ENCODE results near the gene GYS1. TPM values are rescaled to one million over a fixed set of nuclear protein-coding genes. Genes with fewer than 3 reads are reported as not detected.

GYS1 gene
- total RNA-seq, 1 donor from 2014 or later: 57.4 TPM

GRCh38 chr19:48950159-48950558 is 43.0 kb downstream of the GYS1 start:
- Mint-ChIP-seq H3K4me1 (ENCODE audit: low read depth) (peaks cover under 1% of the 10 kb centered on the region), H3K4me3 (ENCODE audit: low read depth) (no peak overlapping the region), H3K27ac (no peak overlapping the region), H3K36me3 (ENCODE audit: insufficient read depth) (no peaks in the 10 kb centered on the region), H3K9me3 (ENCODE audit: low read depth) (no peaks in the 10 kb centered on the region), H3K27me3 (no peaks in the 10 kb centered on the region)
- no peak for TF ChIP-seq CTCF (IDR thresholded peaks at IDR 0.05; ENCODE audit: unreplicated experiment)
- no peak for DNase-seq (ENCODE audit: low spot score, unreplicated experiment)

- TF ChIP-seq CTCF (IDR thresholded peaks at IDR 0.05; ENCODE audit: unreplicated experiment): no peak
- Mint-ChIP-seq H3K4me1 (ENCODE audit: low read depth) (no peaks in the 10 kb centered on the region), H3K9me3 (ENCODE audit: low read depth) (no peaks in the 10 kb centered on the region), H3K36me3 (ENCODE audit: insufficient read depth) (no peaks in the 10 kb centered on the region), H3K4me3 (ENCODE audit: low read depth) (no peak overlapping the region), H3K27me3 (no peaks in the 10 kb centered on the region), H3K27ac (no peak overlapping the region)
- no peak for DNase-seq (ENCODE audit: low spot score, unreplicated experiment)
Measured at GRCh38 chr19:48947258-48947542, 45.9 kb downstream of the GYS1 start.

GRCh38 chr19:48946463-48947257 is 46.4 kb downstream of the GYS1 start:
- H3K27ac Mint-ChIP-seq: no peak overlapping the region
- DNase-seq (ENCODE audit: low spot score, unreplicated experiment): no peak
- no peaks in the 10 kb centered on the region for H3K9me3 Mint-ChIP-seq (ENCODE audit: low read depth)
- no peak overlapping the region for H3K4me3 Mint-ChIP-seq (ENCODE audit: low read depth)
- H3K4me1 Mint-ChIP-seq (ENCODE audit: low read depth): no peaks in the 10 kb centered on the region
- H3K36me3 Mint-ChIP-seq (ENCODE audit: insufficient read depth): no peaks in the 10 kb centered on the region
- no peaks in the 10 kb centered on the region for H3K27me3 Mint-ChIP-seq
- TF ChIP-seq CTCF (IDR thresholded peaks at IDR 0.05; ENCODE audit: unreplicated experiment): no peak

GRCh38 chr19:48945817-48946216 is 47.3 kb downstream of the GYS1 start:
- no peaks in the 10 kb centered on the region for H3K27me3 Mint-ChIP-seq
- H3K36me3 Mint-ChIP-seq (ENCODE audit: insufficient read depth): peaks cover 1% of the 10 kb centered on the region
- H3K4me3 Mint-ChIP-seq (ENCODE audit: low read depth): no peak overlapping the region
- H3K4me1 Mint-ChIP-seq (ENCODE audit: low read depth): no peaks in the 10 kb centered on the region
- H3K9me3 Mint-ChIP-seq (ENCODE audit: low read depth): no peaks in the 10 kb centered on the region
- H3K27ac Mint-ChIP-seq: no peak overlapping the region
- DNase-seq (ENCODE audit: low spot score, unreplicated experiment): no peak
- TF ChIP-seq CTCF (IDR thresholded peaks at IDR 0.05; ENCODE audit: unreplicated experiment): no peak

- Mint-ChIP-seq H3K36me3 (ENCODE audit: insufficient read depth) (peaks cover 1% of the 10 kb centered on the region), H3K4me3 (ENCODE audit: low read depth) (no peak overlapping the region), H3K27me3 (no peaks in the 10 kb centered on the region), H3K4me1 (ENCODE audit: low read depth) (no peaks in the 10 kb centered on the region), H3K27ac (no peak overlapping the region), H3K9me3 (ENCODE audit: low read depth) (no peaks in the 10 kb centered on the region)
- no peak for TF ChIP-seq CTCF (IDR thresholded peaks at IDR 0.05; ENCODE audit: unreplicated experiment)
- no peak for DNase-seq (ENCODE audit: low spot score, unreplicated experiment)
Measured at GRCh38 chr19:48945415-48945814, 47.7 kb downstream of the GYS1 start.
